ENCODE results near the gene NYNRIN.

Gene NYNRIN

DNA sequence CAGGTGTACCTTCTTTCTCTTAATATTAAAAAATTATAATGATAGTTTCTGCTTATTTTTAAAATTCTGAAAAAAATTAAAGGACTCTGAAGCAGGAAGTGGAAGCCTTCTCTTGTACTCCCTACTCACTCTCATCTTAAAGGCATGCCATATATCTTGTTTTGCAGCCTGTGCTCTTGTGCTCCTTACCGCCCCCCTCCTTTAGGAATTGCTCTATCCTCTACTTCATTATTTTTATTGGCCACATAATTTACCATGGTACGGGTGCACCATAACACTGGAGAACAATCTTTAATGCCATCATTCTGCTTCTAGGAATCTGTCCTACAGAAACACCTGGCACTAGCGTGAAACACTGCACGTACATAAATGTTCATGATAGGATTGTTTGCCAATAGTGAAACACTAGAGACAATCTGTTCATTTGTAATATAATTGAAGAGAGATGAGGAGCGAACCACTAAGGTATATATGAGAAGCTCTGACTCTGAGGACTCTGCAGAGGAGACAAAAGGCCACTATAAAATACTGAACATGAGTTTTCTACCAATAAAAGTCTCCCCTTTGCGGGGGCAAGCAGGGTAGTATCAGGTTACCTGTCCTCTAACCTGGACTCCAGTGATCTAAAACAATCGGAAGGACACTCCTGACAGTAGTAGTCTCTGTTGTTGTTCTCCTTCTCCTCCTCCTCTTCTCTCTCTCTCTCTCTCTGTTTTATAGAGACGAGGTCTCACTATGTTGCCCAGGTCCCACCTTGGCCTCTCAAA lies 6.3 kb upstream of the NYNRIN start:
- DNase-seq (ENCODE audit: low read depth) = no peak

DNA sequence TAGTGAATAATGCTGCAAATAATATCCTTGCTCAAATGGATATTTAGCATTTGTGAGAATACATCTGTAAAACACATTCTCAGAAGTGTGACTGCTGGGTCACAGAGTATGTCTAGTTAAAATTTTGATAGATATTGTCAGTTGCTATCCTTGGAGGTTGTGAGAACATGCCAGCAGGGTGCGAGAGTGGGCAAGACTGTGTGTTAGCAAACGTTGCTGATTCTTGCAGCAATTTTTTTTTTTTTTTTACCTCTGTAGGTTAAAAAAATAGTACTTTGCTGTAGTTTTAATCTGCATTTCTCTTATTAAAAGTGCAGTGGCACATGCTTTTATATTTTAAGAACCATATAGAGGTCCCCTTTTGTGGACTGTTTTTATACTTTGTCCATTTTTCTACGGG lies 4.5 kb upstream of the NYNRIN start:
- no peak for DNase-seq (ENCODE audit: low read depth)

DNA sequence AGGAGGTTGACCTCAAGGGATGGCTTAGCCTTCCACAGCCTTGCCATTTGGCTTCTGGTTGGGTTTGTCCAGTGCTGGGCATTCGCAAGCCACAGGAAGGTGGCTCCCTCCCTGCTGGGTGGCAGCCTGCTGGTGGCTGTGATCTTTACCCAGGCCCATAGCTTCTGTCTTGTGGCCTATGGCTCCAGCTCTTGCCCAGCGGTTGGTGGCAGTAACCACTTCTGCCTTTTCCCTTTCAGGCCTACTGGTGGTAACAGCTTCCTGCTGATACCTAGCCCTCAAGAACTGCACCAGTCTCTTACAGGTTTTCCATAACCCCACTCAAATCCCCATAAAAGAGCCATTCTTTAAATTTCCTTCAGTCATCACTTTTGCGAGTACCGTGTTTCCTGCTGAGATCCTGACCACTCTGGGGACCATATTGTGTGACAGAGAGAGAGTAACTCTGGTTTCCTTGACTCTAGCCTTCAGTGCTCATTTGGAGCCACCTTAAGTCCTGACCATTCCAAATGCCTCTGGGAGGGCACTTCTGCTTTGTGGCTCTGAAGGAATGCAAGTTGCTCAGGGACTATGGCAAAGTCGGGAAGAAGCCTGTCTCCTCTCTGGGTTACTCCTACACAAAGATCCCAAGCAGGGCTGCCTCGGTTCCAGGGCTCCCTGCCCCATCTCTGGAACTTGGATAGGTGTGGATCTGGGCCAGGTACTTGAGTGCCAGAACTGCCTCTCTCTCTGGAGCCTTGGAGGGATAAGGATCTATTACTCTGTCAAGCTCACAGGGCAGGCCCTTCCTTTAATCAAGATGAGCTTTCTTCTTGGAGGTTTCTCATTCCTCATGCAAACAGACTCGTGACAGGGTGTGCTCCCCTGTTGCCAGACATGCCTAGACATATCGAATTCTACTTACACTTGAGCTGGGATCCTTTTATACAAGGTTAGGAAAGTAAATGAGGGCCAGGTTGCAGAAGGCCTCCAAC lies 2.9 kb upstream of the NYNRIN start:
- DNase-seq (ENCODE audit: low read depth) = no peak

DNA sequence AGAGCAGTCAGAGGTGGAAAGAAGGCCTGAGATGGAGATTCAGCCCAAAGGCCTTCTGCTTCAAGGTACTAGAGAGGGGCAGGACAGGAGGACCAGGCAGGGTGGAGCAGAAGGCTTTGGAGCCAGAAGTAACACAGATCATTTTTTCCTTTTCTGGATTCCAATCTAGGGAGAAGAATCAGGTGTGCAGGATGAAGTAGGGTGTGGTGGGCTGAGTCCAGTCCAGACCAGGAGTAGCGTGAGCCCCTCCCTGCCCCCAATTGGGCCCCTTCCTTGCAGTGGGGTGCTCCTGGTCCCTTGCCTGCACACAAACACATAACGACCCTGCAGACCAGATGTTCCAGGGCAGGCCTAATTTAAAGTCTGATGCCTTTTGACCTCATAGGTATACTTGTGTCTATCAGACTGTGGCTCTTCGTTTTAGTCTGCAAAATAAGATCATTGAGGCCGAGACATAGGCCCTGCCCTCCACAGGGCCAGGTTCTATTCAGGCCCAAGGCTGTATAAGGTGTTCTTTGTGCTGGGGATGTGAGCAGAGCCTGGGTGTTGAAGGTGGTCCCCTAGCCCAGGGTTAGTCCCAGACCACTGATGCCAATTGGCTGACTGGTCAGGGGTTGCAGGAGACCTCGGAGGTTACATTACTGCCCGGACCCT lies 1.0 kb upstream of the NYNRIN start:
- DNase-seq (ENCODE audit: low read depth) = no peak

DNA sequence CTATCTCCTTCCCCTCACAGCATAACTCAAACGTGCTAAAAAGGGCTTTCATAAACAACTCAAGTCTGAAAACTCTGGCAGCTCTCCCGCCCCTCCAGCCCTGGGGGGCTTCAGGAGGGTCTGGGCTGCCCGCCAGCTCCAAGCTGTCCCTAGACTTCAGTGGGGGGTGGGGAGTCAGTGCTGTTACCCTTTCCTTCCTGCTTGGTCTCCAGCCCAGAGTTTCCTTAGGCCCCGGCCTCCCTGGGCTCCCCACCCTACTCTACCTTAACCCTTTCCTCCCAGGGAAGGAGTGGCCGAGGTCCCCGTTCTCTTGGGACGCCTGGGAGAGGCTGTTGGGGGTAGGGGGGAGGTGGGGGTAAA lies 530 bp upstream of the NYNRIN start:
- DNase-seq (ENCODE audit: low read depth) = no peak

DNA sequence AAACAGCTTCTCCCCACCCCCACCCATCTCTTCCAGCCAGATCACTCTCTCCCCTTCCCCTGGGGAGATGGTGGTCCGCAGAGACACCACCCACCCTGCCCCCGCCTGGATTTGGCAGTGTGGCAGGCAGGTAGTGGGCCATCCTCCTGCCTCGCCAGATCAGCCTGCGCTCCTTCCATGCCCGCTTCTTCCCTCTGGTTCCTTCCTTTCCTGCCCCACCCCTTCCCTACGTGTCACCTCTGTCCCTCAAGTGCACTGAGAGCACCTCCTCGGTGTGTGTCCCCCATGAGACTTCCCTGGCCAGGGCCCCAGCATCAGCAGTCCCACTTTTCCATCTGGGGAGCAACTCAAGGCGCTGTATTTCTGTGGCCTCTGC lies 632 bp downstream of the NYNRIN start:
- DNase-seq (ENCODE audit: low read depth) = no peak

DNA sequence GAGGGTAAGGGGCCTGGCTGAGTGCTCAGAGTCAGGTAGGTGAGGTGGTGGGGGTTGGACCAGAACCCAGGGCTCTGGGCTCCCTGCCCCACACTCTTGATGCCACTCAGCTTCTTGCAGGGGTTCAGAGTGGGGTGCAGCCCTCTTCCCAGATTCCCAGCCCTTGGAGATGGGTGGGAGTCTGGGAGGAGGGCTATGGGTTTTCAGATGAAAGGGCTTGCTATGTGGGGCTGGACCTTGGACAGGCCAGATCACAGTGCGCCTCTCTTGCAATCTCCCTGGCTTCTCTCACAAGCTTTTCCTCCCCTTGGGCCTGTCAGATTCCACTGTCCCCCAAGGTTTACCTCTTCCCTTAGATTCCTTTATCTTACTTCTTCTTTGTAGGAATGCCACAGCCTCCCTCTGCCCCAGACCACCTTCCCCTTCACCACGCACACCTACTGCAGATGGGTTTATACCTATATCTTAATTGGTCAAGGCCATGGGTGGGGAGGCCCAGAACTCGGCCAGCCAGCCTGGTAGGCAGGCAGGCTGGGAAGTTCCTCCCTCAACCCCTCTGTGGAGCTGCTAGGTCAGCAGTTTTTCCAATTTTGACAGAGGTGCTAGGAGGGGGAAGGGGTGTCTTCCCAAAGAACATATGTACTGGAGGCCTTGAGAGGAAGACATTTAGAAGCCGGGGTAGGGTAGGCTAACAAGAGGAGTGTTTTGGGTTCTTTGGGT lies 1.4 kb downstream of the NYNRIN start:
- DNase-seq (ENCODE audit: low read depth) = no peak

DNA sequence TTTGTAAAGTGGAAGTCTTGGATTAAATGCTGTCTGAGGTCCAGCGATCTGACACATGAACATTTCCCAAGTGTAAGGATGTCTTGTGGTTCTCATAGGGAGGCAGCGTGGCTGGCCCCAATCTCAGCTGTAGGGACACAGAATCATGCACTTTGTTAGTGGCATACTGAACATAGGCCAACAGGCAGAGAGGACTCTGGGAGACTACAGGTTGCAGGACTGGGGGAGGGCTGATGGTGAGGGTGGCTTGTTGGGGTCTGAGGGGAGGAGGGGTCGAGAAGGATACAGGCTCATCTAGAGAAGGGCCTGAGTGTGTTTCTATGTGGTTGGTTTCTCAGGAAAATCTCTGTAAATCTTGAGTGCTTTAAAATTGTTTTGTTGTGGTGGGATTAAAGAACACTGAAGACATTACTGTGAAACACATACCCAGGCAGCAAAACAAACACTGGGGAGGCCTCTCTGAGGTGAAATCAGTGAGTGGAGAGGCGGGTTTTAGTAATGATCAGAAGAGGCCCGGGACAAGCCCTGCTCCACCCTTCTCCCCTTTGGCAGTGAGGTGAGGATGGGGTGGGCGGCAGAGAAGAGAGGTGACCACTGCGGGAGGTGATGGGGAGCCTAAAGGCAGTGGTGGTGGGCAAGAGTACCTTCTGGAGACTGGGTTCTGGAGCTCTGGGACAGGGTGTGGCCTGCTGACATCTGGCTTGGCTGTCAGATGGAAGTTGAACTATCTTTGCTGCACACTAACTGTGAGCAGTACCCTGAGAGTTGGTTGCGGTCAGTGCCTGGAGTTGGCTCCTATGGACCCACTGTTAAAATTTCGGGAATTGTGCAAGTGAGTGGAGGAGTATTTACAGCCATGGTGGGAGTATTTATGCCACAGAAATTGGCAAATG lies 3.3 kb downstream of the NYNRIN start:
- DNase-seq (ENCODE audit: low read depth) = no peak

DNA sequence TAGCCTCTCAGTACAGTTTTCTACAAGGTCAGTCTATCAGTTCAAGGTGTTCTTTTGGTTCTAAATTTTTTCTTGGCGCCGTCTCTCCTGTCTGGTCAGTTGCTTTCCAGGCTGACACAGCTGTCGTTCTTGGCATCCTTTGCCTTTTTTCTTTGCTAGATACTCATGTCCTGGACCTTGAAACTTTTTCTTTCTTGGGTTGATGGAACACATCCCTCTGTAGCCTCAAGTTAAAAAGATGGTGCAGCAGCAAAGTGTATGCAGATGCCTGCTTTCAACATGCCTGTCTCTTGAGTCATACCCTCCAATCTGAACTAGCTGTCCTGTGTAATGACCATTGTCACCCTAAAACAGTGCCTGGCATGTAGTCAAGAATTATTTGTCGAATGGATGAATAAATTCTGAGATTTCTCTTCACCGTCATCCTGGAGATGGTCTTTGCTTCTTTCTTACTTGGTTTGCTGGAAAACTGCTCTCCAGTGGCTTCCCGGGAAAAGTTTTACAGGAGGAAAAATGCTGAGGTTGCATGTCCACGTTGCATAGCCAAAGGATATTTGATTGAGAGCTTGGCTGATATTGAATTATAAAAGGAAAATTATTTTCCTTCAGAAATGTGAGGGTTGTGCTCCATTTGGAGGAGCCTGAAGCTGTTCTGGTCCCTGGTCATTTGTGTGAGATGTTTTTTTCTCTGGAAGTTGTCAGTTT lies 4.6 kb downstream of the NYNRIN start:
- no peak for DNase-seq (ENCODE audit: low read depth)

DNA sequence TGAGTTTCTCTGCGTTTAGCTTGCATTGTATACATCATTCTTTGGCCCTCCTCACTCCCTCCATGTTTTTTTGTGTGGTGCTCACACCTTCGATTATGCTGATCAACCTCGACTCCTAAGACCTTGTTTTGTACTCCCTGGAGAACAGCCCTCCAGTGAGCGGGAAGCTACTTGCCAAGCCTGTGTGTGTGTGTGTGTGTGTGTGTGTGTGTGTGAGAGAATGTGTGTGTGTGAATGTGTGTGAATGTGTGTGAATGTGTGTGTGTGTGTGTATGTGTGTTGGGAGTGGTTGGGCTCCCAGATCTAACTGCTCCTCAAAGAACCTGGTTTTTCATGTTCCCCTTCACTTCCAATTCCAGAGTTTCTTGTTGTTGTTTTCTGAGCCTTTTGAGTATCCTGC lies 6.0 kb downstream of the NYNRIN start:
- DNase-seq (ENCODE audit: low read depth) = no peak

DNA sequence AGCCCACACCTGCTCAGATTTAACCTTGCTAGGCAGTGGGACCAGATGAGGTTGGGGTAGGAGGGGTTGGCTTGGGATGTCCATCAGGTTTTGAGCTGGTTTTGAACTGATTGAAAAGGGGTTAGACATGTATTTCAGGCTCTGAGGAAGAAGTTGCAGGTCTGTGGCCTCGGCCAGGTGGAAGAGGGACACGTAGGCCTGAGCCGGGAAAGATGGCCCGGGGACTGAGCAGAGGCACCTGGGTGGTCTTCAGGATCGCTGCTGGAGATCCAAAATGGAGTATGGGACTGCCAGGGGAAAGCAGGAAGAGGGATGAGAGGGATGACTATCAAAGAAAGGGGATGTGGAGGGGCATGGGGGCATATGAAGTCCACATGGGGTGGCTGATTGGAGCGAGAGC lies 7.6 kb downstream of the NYNRIN start:
- no peak for DNase-seq (ENCODE audit: low read depth)

DNA sequence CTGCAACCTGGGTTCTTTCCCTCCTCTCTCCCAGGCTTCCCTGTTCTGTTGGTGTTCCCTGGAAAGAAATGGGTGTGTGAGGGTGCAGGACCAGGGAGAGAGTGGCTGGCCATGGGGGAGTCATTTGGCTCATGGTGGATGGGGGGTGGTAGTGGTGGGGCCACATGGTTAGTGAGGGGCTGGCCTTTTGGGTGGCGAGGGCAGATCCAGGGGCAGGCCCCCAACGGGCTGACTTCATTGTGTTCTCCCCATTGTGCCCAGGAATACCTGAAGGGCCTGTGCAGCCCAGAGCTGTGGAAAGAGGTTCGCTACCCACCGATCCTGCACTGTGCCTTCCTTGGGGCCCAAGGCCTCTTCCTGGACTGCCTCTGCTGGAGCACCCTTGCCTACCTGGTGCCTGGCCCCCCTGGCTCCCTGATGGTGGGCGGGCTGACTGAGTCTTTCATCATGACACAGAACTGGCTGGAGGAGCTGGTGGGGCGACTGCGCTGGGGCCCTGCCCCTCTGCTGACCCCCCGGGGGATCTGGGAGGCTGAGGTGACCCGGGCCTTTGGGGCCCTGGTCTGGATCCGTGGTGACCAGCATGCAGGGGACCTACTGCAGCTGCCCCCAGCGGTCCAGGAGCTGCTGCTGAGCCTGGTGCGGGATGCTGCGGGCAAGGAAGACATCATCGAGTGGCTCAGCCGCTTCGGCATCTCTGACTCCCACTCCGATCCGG lies 9.0 kb downstream of the NYNRIN start:
- no peak for DNase-seq (ENCODE audit: low read depth)

DNA sequence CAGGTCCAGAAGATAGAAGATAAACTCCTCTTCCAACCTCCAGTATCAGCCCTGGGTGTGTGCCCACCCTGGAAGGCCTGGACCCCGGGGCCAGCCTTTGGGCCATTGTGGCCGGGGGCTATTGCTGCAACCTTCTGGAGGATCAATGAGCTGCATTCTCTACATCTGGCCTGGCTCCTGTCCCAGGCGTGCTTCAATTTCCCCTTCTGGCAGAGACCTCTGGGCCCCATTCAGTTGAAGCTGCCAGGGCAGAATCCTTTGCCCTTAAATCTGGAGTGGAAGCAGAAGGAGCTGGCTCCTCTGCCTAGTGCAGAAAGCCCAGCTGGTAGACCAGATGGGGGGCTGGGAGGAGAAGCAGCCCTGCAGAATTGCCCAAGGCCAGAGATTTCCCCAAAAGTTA lies 10.0 kb downstream of the NYNRIN start:
- no peak for DNase-seq (ENCODE audit: low read depth)

DNA sequence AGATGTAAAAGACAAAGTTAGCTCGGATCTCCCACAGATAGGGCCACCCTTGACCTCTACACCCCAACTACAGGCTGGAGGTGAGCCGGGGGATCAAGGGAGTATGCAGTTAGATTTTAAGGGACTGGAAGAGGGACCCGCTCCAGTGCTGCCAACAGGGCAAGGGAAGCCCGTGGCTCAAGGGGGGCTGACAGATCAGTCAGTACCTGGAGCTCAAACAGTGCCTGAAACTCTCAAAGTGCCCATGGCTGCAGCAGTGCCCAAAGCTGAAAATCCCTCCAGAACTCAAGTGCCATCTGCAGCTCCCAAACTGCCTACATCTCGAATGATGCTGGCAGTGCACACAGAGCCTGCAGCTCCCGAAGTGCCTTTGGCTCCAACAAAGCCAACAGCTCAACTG lies 10.4 kb downstream of the NYNRIN start:
- no peak for DNase-seq (ENCODE audit: low read depth)

DNA sequence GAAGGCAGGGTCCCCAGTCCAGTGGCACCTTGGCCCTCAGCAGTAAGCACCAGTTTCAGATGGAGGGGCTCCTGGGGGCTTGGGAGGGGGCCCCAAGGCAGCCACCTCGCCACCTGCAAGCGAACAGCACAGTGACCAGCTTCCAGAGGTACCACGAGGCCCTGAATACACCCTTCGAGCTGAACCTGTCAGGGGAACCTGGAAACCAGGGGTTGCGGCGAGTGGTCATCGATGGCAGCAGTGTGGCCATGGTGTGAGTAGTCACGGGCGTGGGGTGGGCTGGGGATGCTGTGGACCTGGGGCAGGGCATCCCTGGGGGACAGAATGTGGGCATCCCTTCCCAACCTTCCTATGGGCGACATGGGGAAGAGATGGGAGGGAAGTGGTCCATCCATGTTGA lies 11.2 kb downstream of the NYNRIN start:
- no peak for DNase-seq (ENCODE audit: low read depth)

DNA sequence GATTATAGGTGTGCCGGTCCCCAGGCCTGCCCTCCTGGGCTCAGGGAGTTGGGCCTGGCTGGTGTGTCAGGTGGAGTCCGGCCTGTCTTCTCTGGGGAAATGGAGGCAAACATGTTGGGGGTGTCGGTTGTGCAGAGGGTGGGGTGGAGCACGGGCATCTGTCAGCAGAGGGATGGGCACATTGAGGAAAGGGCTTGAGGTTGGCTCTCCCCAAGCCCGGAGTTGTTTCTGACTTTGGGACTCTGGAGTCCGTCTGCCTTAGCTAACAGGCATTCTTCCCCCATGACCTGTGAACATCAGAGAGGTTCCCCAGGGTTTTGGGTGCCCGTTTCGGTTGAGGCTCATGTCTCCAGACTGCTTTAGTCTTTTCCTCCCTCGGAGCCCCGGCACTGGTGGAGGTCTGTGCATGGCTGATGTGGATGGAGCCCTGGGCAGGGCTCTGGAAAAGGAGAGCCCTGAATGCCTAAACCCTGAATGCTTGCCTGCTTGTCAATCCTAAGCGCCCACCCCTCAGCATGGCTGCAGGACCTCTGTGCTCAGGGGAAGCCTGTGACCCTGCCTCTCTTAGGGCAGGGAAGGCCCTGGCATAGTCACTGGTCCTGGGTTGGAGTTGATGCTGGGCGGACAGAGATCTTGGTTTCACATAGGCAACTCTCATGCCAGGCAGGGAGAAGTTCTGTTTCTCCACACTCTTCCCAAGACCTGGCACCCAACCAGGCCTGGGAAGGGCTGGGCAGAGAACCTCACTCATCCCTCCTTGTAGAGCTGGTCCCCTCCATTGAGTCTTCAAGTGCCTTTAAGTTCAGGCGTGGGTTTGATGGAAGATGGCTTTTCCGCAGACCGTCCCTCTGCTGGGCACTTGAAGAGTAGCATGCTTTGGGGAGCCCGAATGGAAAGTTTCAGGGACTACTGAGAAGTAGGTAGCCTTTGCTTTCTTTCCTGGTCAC lies 12.9 kb downstream of the NYNRIN start:
- no peak for DNase-seq (ENCODE audit: low read depth)

DNA sequence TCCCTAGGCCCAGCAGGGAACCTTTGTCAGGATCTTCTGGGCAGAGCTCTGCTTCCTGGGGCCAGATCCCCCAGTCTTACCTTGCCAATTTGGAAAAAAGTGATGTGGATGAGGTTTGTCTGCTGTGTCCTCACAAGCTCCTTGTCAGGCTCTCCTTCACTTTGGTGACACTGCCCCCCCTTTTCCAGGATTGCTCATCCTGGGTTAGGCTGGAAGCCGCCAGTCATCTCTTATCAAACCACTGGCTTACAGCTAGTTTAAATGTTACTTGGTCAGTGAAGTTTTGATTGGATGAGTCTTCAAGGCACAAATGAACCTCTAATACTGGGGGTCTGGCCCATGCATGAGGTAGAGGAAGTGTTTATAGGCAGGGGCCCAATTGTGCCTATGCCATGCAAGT lies 15.3 kb downstream of the NYNRIN start:
- no peak for DNase-seq (ENCODE audit: low read depth)

DNA sequence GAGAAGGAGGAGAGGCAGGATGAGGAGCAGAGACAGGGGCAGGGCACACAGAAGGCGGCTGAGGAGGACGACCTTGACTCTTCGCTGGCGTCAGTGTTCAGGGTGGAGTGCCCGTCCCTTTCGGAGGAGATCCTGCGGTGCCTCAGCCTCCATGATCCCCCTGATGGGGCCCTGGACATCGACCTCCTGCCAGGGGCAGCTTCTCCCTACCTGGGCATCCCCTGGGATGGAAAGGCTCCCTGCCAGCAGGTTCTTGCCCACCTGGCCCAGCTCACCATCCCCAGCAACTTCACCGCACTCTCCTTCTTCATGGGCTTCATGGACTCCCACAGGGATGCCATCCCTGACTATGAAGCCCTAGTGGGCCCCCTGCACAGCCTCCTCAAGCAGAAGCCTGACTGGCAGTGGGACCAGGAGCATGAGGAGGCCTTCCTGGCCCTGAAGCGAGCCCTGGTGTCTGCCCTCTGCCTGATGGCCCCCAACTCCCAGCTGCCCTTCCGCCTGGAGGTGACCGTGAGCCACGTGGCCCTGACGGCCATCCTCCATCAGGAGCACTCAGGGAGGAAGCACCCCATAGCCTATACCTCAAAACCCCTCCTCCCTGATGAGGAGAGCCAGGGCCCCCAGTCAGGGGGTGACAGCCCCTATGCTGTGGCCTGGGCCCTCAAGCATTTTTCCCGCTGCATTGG lies 16.1 kb downstream of the NYNRIN start:
- DNase-seq (ENCODE audit: low read depth) = no peak
